ENCODE results near the gene FDPS. TPM values are rescaled to one million over a fixed set of nuclear protein-coding genes. Genes with fewer than 3 reads are reported as not detected.

The FDPS gene
- total RNA-seq, 1 donor from 2014 or later: 265 TPM

DNA sequence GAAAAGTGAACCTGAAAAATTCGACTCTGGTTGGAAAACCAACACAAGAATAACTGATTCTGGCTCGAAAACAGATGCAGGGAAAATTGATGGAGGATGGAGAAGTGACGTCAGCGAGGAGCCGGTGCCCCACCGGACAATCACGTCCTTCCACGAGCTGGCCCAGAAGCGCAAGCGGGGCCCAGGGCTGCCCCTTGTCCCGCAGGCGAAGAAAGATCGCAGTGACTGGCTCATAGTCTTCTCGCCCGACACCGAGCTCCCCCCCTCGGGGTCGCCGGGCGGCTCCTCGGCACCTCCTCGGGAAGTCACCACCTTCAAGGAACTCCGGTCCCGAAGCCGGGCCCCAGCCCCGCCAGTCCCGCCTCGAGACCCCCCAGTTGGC is 13.9 kb downstream of the FDPS start:
- Mint-ChIP-seq H3K27ac (ENCODE audit: unreplicated experiment) (peak overlapping the region; percentile 100), H3K4me3 (ENCODE audit: unreplicated experiment) (peak overlapping the region; percentile 97), H3K9me3 (ENCODE audit: unreplicated experiment) (peaks cover 30% of the 10 kb centered on the region), H3K4me1 (ENCODE audit: low read depth, unreplicated experiment) (peaks cover 18% of the 10 kb centered on the region), H3K27me3 (ENCODE audit: unreplicated experiment) (peaks cover 33% of the 10 kb centered on the region), H3K36me3 (ENCODE audit: unreplicated experiment) (no peaks in the 10 kb centered on the region)
- TF ChIP-seq, protein P1, sequence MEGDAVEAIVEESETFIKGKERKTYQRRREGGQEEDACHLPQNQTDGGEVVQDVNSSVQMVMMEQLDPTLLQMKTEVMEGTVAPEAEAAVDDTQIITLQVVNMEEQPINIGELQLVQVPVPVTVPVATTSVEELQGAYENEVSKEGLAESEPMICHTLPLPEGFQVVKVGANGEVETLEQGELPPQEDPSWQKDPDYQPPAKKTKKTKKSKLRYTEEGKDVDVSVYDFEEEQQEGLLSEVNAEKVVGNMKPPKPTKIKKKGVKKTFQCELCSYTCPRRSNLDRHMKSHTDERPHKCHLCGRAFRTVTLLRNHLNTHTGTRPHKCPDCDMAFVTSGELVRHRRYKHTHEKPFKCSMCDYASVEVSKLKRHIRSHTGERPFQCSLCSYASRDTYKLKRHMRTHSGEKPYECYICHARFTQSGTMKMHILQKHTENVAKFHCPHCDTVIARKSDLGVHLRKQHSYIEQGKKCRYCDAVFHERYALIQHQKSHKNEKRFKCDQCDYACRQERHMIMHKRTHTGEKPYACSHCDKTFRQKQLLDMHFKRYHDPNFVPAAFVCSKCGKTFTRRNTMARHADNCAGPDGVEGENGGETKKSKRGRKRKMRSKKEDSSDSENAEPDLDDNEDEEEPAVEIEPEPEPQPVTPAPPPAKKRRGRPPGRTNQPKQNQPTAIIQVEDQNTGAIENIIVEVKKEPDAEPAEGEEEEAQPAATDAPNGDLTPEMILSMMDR (IDR thresholded peaks at IDR 0.05; ENCODE audit: partially characterized antibody, unreplicated experiment): no peak
- DNase-seq: peak; percentile 51

GRCh38 chr1:155322953-155323728 is 14.5 kb downstream of the FDPS start:
- H3K27ac Mint-ChIP-seq (ENCODE audit: unreplicated experiment): peak overlapping the region; percentile 62
- peaks cover 29% of the 10 kb centered on the region for H3K9me3 Mint-ChIP-seq (ENCODE audit: unreplicated experiment)
- H3K4me3 Mint-ChIP-seq (ENCODE audit: unreplicated experiment): peak overlapping the region; percentile 82
- peaks cover 18% of the 10 kb centered on the region for H3K4me1 Mint-ChIP-seq (ENCODE audit: low read depth, unreplicated experiment)
- no peaks in the 10 kb centered on the region for H3K36me3 Mint-ChIP-seq (ENCODE audit: unreplicated experiment)
- H3K27me3 Mint-ChIP-seq (ENCODE audit: unreplicated experiment): peaks cover 31% of the 10 kb centered on the region
- DNase-seq: peak; percentile 96
- TF ChIP-seq, protein P1 (IDR thresholded peaks at IDR 0.05; ENCODE audit: partially characterized antibody, unreplicated experiment): peak; percentile 99

DNA sequence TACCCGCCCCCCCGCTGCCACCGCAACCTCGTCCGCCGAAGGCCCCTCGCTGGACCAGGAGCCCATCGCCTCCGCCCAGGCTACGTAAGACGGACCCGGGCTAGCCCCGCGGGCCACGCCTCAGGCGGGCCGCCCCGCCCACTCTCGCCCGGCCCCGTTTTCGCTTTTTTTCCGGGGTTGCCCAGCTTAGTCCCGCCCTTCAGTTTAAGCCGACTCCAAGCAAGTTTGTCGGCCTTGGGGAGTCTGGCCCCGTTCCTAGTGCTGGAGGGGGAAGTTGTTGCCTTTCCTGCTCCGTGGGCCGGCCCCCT is 15.0 kb downstream of the FDPS start:
- Mint-ChIP-seq H3K36me3 (ENCODE audit: unreplicated experiment) (no peaks in the 10 kb centered on the region), H3K27ac (ENCODE audit: unreplicated experiment) (no peak overlapping the region), H3K4me3 (ENCODE audit: unreplicated experiment) (peak overlapping the region; percentile 78), H3K4me1 (ENCODE audit: low read depth, unreplicated experiment) (peaks cover 18% of the 10 kb centered on the region), H3K9me3 (ENCODE audit: unreplicated experiment) (peaks cover 26% of the 10 kb centered on the region), H3K27me3 (ENCODE audit: unreplicated experiment) (peaks cover 29% of the 10 kb centered on the region)
- TF ChIP-seq, protein P1 (IDR thresholded peaks at IDR 0.05; ENCODE audit: partially characterized antibody, unreplicated experiment): no peak
- peak; percentile 70 for DNase-seq

GRCh38 chr1:155324037-155324716 is 15.5 kb downstream of the FDPS start:
- H3K4me1 Mint-ChIP-seq (ENCODE audit: low read depth, unreplicated experiment): peaks cover 15% of the 10 kb centered on the region
- TF ChIP-seq, protein P1 (IDR thresholded peaks at IDR 0.05; ENCODE audit: partially characterized antibody, unreplicated experiment): no peak
- H3K9me3 Mint-ChIP-seq (ENCODE audit: unreplicated experiment): peaks cover 22% of the 10 kb centered on the region
- peak; percentile 86 for DNase-seq
- no peak overlapping the region for H3K27ac Mint-ChIP-seq (ENCODE audit: unreplicated experiment)
- no peaks in the 10 kb centered on the region for H3K36me3 Mint-ChIP-seq (ENCODE audit: unreplicated experiment)
- H3K27me3 Mint-ChIP-seq (ENCODE audit: unreplicated experiment): peaks cover 29% of the 10 kb centered on the region
- H3K4me3 Mint-ChIP-seq (ENCODE audit: unreplicated experiment): peak overlapping the region; percentile 86
